A549 treated with CORT108297 at 1 μM for 4 hours (cell line): ENCODE results near the gene IYD. TPM values are rescaled to one million over a fixed set of nuclear protein-coding genes. Genes with fewer than 3 reads are reported as not detected.

Experiments
- total RNA-seq: library from RNA; stranded (reverse); fragments of 200-300 nt; extraction: Qiagen RNA extraction; gene quantifications from 5 replicates; pipeline ENCODE4 v1.2.3, GENCODE V29; 2022

The IYD gene
- total RNA-seq: not detected in 5 replicates

GRCh38 chr6:150368762-150369161 lies at the start of gene IYD:
TSS of gene IYD (plus strand) at chr6:150369012. CDS start at chr6:150369032, 20 bp downstream.

Other genes starting within 250 kb of the IYD start
- gene PPP1R14C, start 226.0 kb upstream of the IYD start, total RNA-seq: 0.71 to 1.2 TPM (median 1.1 TPM) in 5 replicates
- gene PLEKHG1, start 230.9 kb downstream of the IYD start, total RNA-seq: 0.28 to 0.57 TPM (median 0.40 TPM) in 5 replicates